Liver (tissue), 3 donors: ENCODE results near the gene TMEM165.

Experiments
- CTCF ChIP-seq: fragments of 150-350 bp; IDR thresholded peaks from 2 replicates; pipeline ENCODE4 v1.5.1; 2017; ENCODE audit warnings: improper control_type of control experiment, low read depth, low read length; ENCODE audit not compliant: missing input control
- EGR1 ChIP-seq, 2 donors: IDR thresholded peaks; 2 replicates each; pipeline ENCODE4 v1.6.1; 2016 to 2018; ENCODE audit warnings: antibody characterized with exemption in 2 of 2, low read depth in 2 of 2
- GABPA ChIP-seq, 2 donors: IDR thresholded peaks in 1 of 2; conservative IDR thresholded peaks in 1 of 2; 2 replicates each; pipeline ENCODE4 v1.6.1; 2016; ENCODE audit warnings: antibody characterized with exemption in 2 of 2, mild to moderate bottlenecking in 1 of 2, moderate library complexity in 1 of 2
- RAD21 ChIP-seq, 2 donors: IDR thresholded peaks; 2 replicates each; pipeline ENCODE4 v1.6.1; 2016; ENCODE audit warnings: antibody characterized with exemption in 2 of 2, mild to moderate bottlenecking in 2 of 2
- donor health status: healthy.
- donor health status: healthy.

DNA sequence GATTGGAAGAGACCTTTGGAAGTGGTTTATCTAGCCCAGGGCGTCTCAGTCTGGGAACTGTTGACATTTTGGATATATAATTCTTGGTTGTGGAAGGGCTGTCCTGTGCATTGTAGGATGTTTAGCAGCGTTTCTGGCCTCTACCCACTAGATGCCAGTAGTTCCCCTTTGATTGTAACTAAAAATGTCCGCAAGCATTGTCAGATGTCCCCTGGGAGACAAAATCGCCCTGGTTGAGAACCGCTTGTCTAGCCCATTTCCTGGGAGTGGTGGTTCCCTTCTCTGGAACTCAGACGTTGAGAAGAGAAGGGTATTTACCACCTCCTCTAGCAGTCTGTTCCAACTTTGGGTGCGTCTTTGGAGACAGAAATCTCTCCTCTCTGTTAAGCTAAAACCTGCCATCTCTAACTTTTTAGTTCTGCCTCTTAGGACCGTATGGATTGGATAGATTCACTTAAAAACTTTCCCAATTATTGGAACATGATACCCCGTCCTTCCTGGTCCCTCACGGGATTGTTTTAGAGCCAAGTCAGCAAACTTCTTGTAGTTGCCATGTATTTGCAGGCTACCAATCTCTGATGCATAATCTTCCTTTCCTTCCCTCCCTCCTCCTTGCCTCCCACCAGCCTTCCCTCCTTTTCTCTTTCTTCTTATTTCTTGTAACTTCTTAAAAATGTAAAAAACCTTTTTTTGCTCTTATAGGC lies 13.9 kb downstream of the TMEM165 start:
- TF ChIP-seq RAD21 (IDR thresholded peaks at IDR 0.05) (peak; percentile 28 to 50), CTCF (no peak), GABPA (IDR thresholded peaks at IDR 0.05 in 1 of 2, conservative IDR thresholded peaks at IDR 0.05 in 1 of 2) (no peak), EGR1 (IDR thresholded peaks at IDR 0.05; ENCODE audit: low read depth in 2 of 2) (no peak)
